Iris pigment epithelial cell (primary cell): Measurements from ENCODE around the gene GLB1L3.
"Not testable (repeated sequence)": the region's sequence is repeated elsewhere in the genome, so short reads cannot be mapped to it uniquely, and the experiment has no call there.

Experiments used
- DNase-seq: peaks from one replicate; pipeline ENCODE4 v3.0.0-alpha.2; 2011; ENCODE audit warnings: low read depth

The GLB1L3 gene

DNA sequence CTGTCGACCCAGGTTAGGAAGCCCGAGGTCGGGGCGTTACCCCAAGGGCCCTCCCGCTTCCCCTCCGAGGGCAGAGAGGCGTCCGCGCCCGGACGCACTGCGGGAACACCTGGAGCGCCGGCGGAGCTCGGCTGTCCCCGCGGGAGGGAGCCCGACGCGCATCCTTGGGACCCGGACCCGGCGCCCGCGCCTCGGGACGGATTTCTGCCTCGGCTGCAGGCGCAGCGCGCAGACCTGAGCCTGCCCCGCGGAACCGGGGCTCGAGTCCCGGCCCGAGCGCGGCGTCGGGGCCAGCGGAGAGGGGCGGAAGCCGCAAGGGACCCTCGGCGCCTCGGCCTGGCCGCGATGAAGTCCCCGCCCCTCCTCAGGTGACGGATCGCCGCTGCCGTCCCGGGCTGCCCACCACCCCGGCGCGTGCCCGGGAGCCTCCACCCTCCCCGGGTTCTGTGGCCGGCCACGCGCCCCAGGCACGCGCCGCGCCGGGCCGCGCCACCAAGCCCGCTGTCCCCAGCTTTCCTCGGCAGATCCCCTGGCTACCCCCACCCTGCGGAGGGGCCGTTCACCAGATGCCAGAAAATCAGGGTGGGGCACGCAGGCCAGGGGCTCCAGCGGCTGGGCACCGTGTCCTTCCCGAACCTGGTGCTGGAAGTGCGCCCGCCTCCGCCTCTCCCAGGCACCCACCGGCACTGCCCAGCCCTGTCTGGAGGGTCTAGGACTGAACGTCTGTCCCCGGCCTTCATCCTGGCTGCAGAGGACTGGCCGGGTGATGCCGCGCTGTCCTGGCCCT lies 410 bp downstream of the GLB1L3 start:
- DNase-seq, result no peak

DNA sequence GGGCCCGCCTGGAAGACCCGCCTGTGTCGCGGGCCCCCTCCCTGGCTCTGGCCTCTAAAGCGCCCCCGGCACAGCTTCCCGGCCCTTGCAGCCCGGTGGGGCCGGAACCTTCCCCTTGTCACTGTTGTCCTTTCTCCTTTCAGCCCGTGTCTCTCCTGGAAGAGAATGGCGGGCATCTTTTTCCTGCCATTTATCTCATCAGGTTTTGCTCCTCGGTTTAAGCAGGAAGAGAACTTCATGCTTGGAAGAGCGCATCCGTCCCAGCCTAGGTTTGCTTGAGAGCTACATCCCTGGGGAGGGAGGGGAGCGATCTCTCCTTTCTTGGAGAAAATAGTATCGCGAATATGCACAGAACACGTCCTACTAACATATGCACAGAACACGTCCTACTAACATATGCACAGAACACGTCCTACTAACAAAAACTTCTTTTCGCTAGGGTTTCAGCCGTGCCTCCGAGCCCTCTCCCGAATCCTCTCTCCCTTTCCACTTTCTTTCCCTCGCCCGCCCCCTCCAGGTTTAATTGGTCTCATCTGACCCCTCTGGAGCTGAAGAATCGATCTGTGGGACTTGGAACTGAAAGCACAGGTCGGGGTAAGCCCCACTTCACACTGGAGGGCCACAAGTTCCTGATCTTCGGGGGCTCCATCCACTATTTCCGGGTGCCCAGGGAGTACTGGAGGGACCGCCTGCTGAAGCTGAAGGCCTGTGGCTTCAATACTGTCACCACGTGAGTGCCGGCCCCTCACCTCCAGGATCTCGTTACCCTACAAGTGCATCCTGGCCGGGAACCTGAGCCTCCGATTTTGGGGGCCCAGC lies 1.2 kb downstream of the GLB1L3 start:
- no peak for DNase-seq

DNA sequence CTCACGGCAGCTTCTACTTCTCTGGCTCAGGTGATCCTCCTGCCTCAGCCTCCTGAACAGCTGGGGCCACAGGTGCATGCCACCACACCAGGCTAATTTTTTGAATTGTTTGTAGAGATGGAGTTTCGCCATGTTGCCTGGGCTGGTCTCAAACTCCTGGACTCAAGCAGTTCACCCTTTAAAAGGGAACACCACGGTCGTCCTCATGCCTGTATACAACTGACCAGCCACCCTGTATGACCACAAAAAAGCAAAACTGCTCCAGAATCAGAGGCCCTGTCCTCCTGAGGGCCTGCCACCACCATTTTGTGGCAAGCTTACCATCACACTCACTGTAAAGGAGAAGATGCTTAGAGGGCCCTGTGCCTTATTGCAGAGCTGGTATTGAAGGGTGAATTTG lies 2.2 kb downstream of the GLB1L3 start:
- no peak for DNase-seq

DNA sequence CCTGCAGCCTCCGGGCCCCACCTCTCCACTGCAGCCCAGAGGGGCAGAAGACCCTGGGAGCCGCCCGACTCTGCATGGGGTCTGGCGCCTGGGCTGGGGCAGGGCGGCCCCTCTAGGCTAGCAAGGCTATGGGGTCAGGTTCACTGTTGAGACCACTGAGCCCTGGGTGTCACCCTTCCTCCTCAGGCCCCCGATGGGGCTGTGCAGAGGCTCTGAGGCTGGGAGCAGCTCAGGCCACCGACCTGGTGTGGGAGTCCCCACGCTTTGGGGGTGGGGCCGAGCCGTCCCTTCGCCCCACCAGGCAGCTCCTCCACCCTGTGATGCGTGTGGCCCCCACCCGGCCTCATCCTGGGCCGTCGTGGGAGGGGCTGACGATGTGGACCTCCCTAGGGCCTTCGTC lies 5.5 kb downstream of the GLB1L3 start:
- not testable (repeated sequence) for DNase-seq

DNA sequence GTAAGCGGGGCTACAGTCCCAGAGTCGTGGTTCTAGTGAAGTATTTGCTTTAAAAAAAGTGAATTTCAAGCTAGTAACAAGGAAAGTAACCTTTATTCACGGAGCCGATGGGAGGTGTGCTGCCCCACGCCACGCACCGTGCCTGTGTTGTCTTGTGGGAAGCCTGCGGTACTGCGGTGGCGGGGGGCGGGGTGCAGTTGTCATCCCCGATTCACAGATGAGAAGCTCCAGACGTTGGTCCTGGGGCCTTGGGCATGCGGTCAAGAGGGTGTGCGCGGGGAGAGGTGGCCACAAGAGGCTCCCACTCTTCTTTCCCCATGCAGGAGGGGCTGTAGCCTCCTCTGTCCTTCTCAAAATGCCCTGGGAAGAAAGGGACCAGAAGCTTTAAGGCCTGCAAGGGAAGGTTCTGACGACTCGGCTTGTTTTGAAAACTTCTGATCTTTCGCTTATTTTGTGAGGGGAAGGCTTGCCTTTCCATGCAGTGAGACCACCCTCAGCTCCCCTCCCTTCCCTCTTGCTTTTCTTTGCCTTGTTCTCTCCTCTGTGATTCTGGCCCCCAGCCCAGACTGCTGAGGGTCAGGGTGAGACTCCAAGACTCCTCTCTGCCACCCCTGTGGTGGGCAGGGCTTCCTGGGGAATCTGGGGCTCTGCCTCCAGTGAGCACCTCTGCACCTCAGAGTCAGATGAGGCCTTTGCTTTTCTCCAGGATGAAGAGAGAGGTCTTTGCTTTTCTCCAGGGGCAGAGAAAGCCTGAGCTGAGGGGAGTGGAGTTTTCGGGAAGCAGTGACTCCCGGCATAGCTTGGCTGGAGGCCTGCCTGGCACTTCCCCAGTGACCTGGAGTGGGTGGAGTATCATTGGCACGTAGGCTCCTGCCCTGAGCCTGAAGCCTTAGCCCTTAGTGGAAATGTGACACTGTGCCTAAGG lies 6.2 kb downstream of the GLB1L3 start:
- no peak for DNase-seq

DNA sequence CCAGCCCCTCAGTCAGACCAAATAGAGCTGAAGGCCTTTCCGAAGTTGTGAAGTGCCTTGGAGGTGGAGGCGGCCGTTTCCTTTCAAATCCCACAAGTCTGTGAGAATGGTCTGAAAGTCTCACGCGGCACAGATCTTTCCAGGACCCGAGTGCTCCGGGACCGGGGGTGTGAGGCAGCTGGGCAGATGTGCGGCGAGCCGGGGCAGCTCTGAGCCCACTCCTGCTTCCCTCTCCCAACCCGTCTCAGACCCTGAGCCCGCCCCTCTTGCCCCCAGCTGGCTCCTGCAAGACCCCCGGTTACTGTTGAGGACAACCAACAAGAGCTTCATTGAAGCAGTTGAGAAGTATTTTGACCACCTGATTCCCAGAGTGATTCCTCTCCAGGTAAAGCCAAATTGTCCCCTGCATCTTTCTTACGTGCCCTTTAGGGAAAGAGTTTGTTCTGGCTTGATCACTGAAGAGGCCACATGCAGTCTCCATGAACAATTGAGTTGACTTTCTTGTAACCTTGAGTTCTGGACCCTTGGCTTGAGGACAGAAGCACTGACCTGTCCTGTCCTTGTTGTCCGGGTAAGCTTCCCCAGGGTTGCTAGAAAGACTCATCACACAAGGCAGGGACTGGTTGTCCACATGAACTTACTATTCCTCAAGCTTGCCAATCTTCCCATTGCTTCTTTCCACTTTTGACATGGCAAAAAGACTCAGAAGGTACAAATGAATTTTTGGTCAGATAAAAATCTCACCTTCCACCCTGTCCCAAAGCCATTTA lies 7.5 kb downstream of the GLB1L3 start:
- no peak for DNase-seq

DNA sequence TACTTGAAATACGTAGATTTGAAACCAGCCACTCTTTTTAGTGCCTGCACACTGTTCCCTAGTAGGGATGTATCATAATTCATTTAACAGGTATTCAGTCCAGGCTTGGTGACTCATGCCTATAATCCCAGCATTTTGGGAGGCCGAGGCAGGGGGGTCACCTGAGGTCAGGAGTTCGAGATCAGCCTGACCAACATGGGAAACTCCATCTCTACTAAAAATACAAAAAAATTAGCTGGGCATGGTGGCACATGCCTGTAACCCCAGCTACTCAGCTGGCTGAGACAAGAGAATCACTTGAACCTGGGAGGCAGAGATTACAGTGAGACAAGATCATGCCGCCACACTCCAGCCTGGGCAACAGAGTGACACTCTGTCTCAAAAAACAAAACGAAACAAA lies 8.2 kb downstream of the GLB1L3 start:
- not testable (repeated sequence) for DNase-seq

DNA sequence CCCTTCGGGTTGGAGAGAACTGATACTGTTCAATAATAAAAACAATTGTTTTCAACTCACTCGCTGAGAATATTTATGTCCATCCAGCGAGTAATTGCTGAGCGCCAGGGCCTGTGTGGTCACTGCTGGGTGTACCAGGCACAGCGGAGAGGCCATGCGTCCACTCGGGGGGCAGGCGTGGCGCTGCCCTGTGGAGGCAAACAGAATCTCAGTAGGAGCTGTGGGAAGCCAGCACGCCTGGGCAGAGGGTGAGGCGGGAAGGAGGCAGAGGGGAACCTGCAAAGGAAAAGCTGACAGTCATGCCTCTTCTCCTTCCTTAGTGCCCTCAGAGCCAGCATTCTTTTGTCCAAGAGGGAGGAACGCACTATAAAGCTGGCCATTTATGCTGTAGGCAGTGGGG lies 11.4 kb downstream of the GLB1L3 start:
- no peak for DNase-seq

DNA sequence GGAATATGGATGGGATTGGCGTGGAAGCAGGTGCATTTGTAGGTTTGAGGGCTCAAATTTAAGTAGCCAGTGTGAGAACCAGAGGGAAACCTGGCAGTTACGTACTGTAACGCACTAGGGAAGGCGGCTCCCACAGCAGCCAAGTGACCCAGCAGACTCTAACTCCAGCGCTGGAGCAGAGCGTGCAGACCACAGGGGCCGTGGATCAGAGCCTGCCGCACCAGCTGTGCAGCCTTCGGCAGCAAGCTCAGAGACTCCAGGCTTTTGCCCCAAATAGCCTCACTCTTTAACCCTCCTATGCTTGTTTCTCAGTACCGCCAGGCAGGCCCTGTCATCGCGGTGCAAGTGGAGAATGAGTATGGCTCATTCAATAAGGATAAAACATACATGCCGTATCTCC lies 12.3 kb downstream of the GLB1L3 start:
- DNase-seq, result no peak

DNA sequence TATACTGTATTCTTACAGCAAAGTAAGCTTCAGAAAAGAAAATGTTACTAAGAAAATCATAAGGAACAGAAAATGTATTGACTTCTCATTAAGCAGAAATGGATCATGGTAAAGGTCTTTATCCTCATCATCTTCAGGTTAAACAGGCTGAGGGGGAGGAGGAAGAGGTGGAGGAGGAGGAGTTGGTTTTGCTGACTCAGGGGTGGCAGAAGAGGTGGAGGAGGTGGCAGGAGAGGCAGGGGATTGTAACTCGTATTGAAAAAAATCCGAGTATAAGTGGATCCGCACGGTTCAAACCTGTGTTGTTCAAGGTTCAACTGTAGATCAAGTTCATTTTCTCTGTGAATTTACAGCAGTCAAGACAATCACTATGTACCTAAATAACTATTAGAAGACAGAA lies 13.0 kb downstream of the GLB1L3 start:
- DNase-seq, result no peak

DNA sequence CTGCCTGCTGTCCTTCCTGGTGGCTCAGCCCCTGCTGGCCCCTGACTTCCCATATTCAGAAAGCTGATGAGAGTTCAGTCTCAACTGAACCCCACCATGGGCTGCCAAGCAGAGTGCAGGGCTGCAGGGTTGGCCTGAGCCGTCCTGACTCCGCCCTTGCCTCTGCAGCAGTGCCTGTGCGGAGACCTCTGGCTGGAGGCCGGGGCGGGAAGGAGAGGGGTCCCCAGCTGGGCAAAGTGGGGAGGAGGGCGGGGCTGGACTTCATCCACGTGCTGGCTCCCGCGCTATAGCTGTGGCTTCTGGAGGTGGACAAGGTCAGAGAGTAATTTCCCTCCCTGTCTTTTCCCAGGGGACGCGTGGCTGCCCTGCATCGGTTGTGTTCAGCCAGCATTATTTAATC lies 13.6 kb downstream of the GLB1L3 start:
- DNase-seq, result no peak

DNA sequence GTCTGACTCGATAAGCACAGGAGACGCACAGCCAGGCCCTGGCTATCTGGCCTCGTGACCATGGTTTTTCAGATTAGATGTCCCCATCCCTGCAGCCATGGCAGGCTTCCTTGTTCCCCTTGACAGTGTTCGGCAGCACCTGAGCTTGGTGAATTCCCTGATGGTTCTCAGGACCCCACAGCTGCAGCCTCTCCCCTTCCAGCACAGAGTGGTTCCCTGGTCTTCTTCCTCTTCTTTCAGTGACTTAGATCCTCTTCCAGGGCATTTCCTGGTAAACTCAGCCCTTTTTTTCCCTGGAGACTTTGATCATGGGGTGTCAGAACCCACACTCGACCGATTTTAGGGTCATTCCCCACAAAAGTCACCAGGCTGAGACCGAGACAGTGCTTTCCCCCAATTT lies 14.5 kb downstream of the GLB1L3 start:
- DNase-seq, result no peak

DNA sequence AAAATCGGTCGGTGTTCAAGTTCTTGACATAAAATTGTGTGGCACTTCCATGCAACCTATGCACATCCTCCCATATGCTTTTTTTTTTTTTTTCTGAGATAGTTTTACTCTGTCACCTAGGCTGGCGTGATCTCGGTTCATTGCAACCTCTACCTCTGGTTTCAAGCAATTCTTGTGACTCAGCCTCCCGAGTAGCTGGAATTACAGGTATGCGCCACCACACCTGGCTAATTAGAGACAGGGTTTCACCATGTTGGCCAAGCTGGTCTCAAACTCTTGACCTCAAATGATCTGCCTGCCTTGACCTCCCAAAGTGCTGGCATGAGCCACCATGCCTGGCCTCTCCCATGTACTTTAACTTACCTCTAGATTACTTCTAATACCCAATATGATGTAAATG lies 15.0 kb downstream of the GLB1L3 start:
- no peak for DNase-seq

DNA sequence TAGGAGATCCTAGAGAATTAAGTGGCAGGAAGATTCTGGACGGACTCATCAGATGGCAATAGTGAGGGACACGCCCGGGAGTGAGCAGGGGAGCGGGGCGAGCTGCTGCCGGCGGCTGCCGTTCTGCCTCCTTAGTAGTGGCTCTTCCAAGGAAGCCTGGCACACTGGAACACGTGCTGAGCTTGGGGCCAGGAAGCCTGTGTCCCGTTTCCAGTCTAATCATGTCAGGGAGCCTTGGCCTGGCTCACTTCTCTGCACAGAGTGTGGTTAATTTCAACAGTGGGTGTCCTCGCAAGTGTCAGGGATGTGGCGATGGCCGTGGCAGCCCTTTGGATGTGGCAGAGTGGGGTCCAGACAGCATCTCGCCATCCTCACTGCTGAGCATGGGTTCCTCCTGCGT lies 16.5 kb downstream of the GLB1L3 start:
- DNase-seq, result no peak

DNA sequence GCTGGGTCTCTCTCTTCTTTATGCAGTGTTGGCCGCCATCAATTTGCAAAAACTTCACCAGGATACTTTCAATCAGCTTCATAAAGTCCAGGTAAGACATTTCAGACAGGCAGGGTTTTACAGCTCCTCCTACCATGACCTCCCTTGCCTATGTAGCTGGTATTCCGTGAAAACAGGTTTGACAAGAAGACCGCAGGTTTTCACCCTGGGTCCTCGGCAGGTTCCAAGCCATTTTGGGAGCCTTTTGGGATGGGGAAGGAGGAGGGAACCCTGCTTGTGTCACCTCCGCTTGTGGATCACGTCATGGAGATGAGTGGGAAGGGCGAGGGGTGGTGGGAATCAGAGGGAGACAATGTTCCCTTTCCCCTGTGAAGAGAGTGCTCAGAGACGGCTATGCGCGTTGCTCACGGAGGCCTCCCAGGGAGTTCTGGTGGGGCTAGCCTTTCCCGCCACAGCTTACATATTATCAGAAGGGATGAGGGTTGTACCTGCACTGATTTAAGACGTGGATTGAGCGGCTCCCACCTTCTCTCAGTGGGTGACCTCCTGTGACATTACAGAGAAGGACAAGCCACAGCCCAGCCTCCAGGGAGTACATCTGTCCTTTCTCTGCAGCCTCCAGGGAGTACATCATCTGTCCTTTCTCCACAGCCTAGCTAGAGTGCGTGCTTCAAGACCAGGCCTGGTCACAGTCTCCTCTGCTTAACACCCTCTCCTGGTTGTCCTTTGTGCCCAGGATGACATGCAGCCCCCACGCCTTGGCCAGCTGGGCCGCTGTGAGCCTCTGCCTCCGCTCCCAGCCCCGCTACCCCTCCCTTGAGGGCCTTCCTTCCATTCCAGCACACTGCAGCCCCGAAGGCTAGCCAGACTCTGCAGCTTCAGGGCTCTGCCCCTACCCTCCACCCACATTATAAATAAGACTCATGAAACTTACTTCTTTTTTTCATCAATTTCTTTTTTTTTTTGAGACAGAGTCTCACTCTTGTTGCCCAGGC lies 17.2 kb downstream of the GLB1L3 start:
- no peak for DNase-seq

DNA sequence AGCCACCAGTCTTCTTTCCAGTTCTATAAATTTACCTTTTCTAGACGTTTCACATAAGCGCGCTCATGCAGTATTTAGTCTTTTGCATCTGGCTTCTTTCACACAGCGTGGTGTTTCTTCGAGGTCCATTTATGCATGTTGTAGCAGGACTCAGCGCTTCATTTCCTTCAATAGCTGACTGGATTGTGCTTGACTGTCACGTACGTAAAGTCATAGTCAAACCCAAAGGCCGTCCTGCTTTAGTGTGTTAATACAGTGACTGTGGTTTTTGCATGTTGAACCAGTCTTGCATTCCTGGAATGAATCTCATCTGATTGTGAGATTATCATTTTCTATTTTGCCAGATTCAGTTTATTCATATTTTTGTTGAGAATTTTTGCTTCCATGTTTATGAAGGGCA lies 18.5 kb downstream of the GLB1L3 start:
- DNase-seq, result no peak

DNA sequence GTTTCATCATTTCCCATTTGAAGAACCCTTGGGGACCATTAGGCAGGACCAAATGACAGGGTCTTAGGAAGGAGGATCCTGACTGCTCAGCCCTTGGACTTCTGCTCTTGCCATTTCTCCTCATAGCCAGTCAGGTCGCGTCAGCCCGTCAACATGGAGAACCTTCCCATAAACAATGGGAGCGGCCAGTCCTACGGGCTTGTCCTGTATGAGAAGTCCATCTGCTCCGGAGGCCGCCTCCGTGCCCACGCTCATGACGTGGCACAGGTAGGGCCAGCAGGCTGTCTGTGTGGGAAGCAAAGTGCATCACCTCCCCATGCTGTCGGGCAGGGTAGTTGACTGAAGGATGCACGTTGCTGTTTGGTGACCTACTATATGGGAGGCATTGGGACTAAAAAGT lies 36.0 kb downstream of the GLB1L3 start:
- no peak for DNase-seq

DNA sequence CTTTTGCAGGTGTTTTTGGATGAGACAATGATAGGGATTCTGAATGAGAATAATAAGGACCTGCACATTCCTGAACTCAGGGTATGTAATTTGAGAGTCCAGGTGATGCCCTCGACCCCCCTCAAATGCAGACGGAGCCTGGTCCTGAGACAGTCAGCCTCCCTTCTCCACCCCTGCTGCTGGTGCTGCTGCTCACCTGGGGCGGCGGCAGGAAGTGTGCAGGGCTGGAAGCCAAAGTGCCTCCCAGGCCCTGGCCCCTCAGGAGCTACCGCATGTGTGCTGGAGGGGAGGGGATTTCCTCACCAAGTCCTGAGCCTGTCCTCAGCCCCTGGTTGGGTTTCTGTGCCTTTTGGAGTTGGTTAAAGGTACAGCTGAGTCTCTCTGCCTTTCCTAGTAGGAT lies 36.6 kb downstream of the GLB1L3 start:
- no peak for DNase-seq

DNA sequence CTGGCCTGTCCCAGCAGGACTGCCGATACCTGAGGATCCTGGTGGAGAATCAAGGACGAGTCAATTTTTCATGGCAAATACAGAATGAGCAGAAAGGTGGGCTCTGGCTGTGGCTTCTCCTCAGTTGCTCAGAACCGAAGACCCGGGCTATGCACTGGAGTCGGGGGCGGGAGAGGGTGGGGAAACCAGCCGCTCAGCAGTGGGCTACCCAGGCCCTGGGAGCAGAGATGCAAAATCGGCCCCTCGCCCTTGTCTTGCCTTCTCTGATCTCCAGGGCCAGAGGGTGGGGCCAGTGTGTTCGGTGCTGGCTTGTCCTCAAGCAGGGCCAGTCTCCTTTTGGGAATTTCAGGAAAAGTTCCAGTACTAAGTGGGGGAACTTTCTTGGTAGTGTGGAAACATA lies 37.2 kb downstream of the GLB1L3 start:
- no peak for DNase-seq

DNA sequence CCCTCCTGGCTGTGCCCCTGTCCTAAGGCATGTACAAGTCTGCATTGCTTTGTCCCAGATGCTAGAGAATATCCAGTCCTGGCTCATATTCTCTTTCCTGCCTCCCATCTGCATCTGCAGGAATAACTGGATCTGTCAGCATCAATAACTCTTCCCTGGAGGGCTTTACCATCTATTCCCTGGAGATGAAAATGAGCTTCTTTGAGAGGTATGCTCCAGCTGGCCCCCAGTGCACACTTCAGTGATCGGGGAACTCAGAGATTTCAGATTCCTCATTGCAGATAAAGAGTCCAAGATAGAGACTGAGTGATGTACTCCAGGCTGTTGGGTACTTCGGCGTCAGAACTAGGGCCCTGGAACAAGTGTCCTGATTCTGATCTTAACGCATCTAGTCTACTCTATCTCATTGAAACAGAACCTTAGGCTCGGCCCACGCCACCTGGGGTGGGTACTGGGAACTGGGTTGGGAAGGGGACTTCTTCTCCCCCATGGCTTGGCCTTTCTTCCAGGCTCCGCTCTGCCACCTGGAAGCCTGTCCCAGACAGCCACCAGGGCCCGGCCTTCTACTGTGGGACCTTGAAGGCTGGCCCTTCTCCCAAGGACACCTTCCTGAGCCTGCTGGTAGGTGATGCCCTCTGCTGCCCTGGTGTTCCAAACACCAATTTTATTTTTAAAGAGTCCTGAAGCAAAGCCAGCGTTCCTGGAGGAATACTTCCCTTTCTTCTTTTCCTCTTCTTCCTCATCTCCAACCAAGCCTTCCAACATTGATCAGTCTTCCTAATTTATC lies 37.8 kb downstream of the GLB1L3 start:
- no peak for DNase-seq
